BJ (cell line): ENCODE data around the gene MTARC1. TPM values are rescaled to one million over a fixed set of nuclear protein-coding genes. Genes with fewer than 3 reads are reported as not detected.

Experiments used
- CTCF ChIA-PET: fragments of 350-600 bp; formaldehyde crosslinking; extraction: SDS; loops from one replicate; lab custom pipeline; 2021; ENCODE audit warnings: antibody characterized with exemption, inconsistent platforms; lab: Yijun Ruan, JAX
- POLR2A ChIA-PET: fragments of 300-600 bp; sonication (Branson Sonifier 250); formaldehyde crosslinking; extraction: SDS; loops from one replicate; lab custom pipeline; 2021; ENCODE audit warnings: antibody characterized with exemption; lab: Charles Lee
- DNase-seq: peaks from one replicate; pipeline ENCODE4 v3.0.0-alpha.2; 2011; ENCODE audit warnings: low read depth
- H3K27me3 ChIP-seq: 2 replicates; pipeline ENCODE4 v1.6.0; 2011; ENCODE audit warnings: low read length; ENCODE audit not compliant: control insufficient read depth, insufficient read depth
- H3K36me3 ChIP-seq: 2 replicates; pipeline ENCODE4 v1.5.1; 2011; ENCODE audit warnings: low read length; ENCODE audit not compliant: control insufficient read depth, insufficient read depth
- H3K4me3 ChIP-seq: 2 replicates; pipeline ENCODE4 v1.5.1; 2011; ENCODE audit warnings: low read depth, mild to moderate bottlenecking, control low read depth, low read length
- polyA plus RNA-seq: library from polyadenylated mRNA; depleted of rRNA; stranded (reverse); fragments of >200 nt; gene quantifications from 2 replicates; pipeline ENCODE4 v1.2.3, GENCODE V29; 2011
- TF ChIP-seq, protein P1 (sequence below): IDR thresholded peaks from 2 replicates; pipeline ENCODE4 v1.5.1; 2011; ENCODE audit warnings: low read depth, mild to moderate bottlenecking, control low read depth, inconsistent platforms, low read length, moderate library complexity; ENCODE audit not compliant: insufficient read depth

MTARC1 gene
- polyA plus RNA-seq, 1 experiment: 0.72 TPM

DNA sequence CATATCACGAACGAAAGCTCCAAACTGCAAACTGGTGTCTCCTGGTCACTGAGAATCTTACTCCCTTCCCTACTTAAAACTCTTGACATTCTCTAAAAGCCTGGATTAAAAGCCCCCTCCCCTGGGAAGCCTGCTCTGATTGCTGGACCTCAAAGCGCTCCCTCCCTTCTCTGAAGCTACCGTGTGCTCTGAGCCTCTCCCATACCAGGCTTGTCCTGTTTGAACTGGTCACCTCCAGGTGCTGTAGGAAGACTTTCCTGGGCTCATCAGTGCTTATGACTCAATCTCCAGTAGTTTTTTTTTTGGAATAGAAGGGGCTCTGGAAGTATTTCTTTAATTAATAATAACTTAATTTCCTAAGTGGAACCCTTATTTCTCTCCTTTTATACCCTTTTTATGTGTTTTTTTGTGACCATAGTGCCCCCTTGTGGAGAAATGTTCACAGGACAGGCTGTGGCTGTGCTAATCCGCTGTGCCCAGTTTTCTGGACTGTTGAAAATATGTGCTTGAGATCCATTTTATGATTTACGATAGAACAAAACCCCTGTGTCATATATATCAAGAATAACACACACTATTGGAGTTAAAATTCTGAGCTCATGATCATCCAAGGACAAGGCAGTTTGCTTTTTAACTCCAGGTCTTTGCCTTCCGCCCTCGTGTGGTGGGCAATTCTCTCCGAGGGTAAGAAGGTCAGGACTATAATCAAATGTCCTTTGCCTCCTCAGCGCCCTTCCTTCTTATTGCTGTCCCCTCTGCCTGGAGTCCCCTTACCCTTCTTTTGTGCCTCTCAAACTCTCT lies 16.9 kb downstream of the MTARC1 start:
- ChIA-PET CTCF (interaction anchor here (0.6 to 1.6 kb wide), 15 partner anchors 13 to 1396 kb away, joined by 3 to 5 read pairs (median 3); no protein-coding TSS in a partner anchor), POLR2A (no interaction called here)
- peaks cover 1% of the 10 kb centered on the region; the same call in 1 of the 2 replicates for H3K27me3 ChIP-seq
- H3K4me3 ChIP-seq: no peak overlapping the region
- DNase-seq: no peak
- no peaks in the 10 kb centered on the region for H3K36me3 ChIP-seq
- TF ChIP-seq, protein P1, sequence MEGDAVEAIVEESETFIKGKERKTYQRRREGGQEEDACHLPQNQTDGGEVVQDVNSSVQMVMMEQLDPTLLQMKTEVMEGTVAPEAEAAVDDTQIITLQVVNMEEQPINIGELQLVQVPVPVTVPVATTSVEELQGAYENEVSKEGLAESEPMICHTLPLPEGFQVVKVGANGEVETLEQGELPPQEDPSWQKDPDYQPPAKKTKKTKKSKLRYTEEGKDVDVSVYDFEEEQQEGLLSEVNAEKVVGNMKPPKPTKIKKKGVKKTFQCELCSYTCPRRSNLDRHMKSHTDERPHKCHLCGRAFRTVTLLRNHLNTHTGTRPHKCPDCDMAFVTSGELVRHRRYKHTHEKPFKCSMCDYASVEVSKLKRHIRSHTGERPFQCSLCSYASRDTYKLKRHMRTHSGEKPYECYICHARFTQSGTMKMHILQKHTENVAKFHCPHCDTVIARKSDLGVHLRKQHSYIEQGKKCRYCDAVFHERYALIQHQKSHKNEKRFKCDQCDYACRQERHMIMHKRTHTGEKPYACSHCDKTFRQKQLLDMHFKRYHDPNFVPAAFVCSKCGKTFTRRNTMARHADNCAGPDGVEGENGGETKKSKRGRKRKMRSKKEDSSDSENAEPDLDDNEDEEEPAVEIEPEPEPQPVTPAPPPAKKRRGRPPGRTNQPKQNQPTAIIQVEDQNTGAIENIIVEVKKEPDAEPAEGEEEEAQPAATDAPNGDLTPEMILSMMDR: peak; percentile 70

DNA sequence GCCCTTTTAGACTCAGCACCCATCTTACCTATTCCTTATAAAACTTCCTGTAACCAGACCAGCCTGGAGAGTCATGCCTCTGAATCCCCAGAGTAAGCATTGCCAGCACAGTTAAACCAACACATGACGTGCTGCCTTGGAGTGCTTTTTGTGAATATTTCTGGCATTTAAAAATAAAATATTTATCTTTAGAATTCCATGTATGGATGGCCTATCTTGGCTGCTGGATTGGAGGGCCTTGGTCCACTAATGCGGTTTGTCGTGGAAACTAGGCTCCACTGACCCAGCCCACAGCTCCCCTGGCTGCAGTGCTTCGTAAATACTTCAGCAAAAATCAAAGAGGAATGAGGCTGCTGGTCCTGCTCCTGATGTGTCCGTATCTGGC lies 17.5 kb downstream of the MTARC1 start:
- ChIA-PET POLR2A (no interaction called here), CTCF (interaction anchor here (1.1 to 1.6 kb wide), 4 partner anchors 9 to 628 kb away, joined by 3 to 5 read pairs (median 4); no protein-coding TSS in a partner anchor)
- H3K36me3 ChIP-seq: no peaks in the 10 kb centered on the region
- peaks cover 2% of the 10 kb centered on the region; the same call in 1 of the 2 replicates for H3K27me3 ChIP-seq
- no peak overlapping the region for H3K4me3 ChIP-seq
- TF ChIP-seq, protein P1: no peak
- DNase-seq: no peak

DNA sequence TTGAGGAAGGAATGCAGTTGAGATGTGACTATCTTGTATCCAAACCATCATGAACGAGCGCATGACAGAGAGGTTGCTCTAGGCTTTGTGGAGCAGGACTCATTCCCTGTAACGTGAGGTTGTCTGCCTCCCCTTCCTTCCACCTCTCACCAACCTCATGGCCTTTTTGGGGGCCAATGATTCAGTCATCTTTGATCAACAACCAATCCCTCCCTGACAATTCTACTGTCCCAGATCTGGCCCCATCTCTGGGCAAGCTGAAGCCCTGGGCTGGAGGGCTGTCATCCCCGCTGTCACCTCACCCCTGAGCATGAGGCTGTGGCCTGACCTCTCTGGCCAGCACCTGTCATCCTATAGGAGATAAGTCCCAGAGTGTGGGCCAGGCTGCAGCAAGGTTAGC lies 19.7 kb downstream of the MTARC1 start:
- H3K27me3 ChIP-seq: peaks cover 2% of the 10 kb centered on the region; the same call in 1 of the 2 replicates
- CTCF ChIA-PET: interaction anchor here (1.1 kb wide), 1 partner anchor 30 kb away, joined by 3 read pairs; no protein-coding TSS in a partner anchor
- POLR2A ChIA-PET: no interaction called here
- H3K4me3 ChIP-seq: no peak overlapping the region
- TF ChIP-seq, protein P1: no peak
- DNase-seq: no peak
- no peaks in the 10 kb centered on the region for H3K36me3 ChIP-seq

DNA sequence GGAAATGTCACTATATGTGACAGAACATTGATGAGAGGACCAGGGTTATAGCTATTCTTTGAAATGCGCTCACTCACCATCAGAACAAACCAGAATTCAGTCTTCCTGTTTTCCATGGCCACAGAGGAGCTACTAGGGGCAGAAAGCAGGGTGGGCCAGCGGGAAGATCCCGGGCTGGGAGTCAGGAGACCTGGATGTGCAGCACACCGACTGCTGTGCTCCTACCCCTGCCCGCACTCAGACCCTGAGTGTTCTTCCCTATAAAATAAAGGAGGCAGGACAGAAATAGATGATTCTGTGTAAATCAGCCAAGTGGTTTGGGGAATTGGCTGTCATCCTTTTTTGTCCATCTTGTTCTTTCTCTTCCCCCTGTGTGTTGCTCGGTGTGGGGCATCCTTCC lies 21.0 kb downstream of the MTARC1 start:
- Histone ChIP-seq H3K27me3 (peaks cover 2% of the 10 kb centered on the region; the same call in 1 of the 2 replicates), H3K4me3 (no peak overlapping the region), H3K36me3 (no peaks in the 10 kb centered on the region)
- no peak for DNase-seq
- TF ChIP-seq, protein P1: no peak
- ChIA-PET POLR2A (no interaction called here), CTCF (interaction anchor here (1.1 to 3.5 kb wide), 4 partner anchors 13 to 627 kb away, joined by 3 to 27 read pairs (median 4); no protein-coding TSS in a partner anchor)
